ENCODE results near the gene EXOC2.

- TF ChIP-seq CTCF (IDR thresholded peaks at IDR 0.05; ENCODE audit: insufficient read depth, low read depth, low read length) (no peak), EZH2 (IDR thresholded peaks at IDR 0.05; ENCODE audit: insufficient read depth, low read length) (no peak)
Measured at GRCh38 chr6:604579-604978, 88.4 kb downstream of the EXOC2 start.
